ENCODE measurements around the gene CBFB.

DNA sequence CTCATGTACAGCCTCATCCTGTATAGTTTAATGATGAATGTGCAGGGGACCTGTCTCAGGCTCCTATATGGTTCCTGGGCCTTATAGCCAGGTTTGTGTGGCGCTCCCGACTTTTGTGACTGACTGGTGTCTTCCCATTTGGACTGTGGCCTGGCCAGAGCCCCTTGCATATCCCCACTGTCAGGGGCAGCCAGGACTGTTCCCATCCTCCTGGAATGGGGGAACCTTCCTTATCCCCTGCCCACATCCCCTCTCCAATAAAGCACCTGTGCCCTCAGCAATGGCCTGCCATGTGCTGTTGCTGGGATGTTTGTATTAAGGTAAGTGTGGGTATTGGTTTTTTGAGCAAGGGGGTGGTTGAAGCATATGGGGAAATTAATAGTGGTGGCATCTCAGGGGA is 119.3 kb downstream of the CBFB start:
- TF ChIP-seq NFRKB (IDR thresholded peaks at IDR 0.05) (no peak), BHLHE40 (IDR thresholded peaks at IDR 0.05; ENCODE audit: borderline replicate concordance) (no peak), LEF1 (IDR thresholded peaks at IDR 0.05; ENCODE audit: borderline replicate concordance) (no peak), SP1 (IDR thresholded peaks at IDR 0.05) (no peak), ELF4 (IDR thresholded peaks at IDR 0.05) (no peak), TARDBP (IDR thresholded peaks at IDR 0.05) (no peak), L3MBTL2 (conservative IDR thresholded peaks at IDR 0.05) (no peak), ARNT (IDR thresholded peaks at IDR 0.05) (no peak), HDGF (IDR thresholded peaks at IDR 0.05; ENCODE audit: borderline replicate concordance) (no peak), SUZ12 (IDR thresholded peaks at IDR 0.05) (no peak), FOXA1 (IDR thresholded peaks at IDR 0.05) (no peak), FOXM1 (IDR thresholded peaks at IDR 0.05; ENCODE audit: borderline replicate concordance) (no peak)
- TF ChIP-seq, protein P1, sequence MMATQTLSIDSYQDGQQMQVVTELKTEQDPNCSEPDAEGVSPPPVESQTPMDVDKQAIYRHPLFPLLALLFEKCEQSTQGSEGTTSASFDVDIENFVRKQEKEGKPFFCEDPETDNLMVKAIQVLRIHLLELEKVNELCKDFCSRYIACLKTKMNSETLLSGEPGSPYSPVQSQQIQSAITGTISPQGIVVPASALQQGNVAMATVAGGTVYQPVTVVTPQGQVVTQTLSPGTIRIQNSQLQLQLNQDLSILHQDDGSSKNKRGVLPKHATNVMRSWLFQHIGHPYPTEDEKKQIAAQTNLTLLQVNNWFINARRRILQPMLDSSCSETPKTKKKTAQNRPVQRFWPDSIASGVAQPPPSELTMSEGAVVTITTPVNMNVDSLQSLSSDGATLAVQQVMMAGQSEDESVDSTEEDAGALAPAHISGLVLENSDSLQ (IDR thresholded peaks at IDR 0.05): no peak
